Measurements from ENCODE around the gene RPP14. TPM values are rescaled to one million over a fixed set of nuclear protein-coding genes. Genes with fewer than 3 reads are reported as not detected.

RPP14 gene
- total and polyA plus RNA-seq, 9 donors, result 7.9 to 18.8 (median 15.0) TPM

DNA sequence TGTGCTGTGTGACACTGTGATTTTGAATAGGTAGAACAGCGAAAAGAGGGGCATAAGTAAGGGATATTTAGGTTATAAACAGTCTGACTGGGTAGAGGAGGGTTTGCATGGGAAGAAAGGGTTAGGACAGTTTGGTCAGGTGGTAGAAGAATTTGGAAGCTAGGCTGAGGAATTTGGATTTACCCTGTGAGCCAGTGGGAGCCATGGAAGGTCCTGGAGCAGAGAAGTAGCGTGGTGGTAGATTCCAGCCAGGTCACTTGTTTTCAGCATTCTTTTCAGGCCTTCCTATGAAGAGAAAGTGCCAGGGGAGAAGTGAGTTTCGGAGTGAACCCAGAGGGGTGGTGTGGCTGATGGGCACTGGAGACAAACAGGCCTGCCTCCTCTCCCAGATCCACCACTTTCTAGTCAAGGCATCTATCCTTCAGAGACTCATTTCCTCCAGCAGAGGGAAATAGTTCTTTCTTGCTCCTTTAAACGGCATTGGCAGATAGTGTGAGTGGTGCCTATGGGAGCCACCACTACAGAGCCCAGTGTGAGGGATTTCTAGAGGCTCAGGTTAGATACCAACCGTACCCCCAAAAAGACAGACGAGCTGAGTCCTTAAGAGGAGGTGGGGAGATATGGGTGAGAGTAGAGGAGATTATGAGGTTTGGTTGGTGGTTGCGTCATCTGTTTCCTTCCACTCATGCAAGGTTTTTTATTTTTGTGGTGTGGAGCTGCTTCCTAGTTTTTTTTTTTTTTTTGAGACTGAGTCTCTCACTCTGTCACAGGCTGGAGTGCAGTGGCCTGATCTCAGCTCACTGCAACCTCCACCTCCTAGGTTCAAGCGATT is 47.9 kb downstream of the RPP14 start:
- H3K4me3 ChIP-seq, result no peak overlapping the region
- no peaks in the 10 kb centered on the region for H3K36me3 ChIP-seq
- WGBS, 3 donors, result 88 to 93% (median 89%) methylated on average over 8 of the region's 8 CpGs
- DNase-seq, result no peak
- no peak overlapping the region for H3K27ac ChIP-seq
- intact Hi-C loops (cut with DNase I), result no loop called here
- no peaks in the 10 kb centered on the region for H3K4me1 ChIP-seq (ENCODE audit: insufficient read depth)
- H3K27me3 ChIP-seq, result no peaks in the 10 kb centered on the region
- no peaks in the 10 kb centered on the region for H3K9me3 ChIP-seq
- TF ChIP-seq, protein P1, sequence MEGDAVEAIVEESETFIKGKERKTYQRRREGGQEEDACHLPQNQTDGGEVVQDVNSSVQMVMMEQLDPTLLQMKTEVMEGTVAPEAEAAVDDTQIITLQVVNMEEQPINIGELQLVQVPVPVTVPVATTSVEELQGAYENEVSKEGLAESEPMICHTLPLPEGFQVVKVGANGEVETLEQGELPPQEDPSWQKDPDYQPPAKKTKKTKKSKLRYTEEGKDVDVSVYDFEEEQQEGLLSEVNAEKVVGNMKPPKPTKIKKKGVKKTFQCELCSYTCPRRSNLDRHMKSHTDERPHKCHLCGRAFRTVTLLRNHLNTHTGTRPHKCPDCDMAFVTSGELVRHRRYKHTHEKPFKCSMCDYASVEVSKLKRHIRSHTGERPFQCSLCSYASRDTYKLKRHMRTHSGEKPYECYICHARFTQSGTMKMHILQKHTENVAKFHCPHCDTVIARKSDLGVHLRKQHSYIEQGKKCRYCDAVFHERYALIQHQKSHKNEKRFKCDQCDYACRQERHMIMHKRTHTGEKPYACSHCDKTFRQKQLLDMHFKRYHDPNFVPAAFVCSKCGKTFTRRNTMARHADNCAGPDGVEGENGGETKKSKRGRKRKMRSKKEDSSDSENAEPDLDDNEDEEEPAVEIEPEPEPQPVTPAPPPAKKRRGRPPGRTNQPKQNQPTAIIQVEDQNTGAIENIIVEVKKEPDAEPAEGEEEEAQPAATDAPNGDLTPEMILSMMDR (IDR thresholded peaks at IDR 0.05), result no peak
- TF ChIP-seq POLR2A (IDR thresholded peaks at IDR 0.05) (no peak), EP300 (IDR thresholded peaks at IDR 0.05) (no peak)

GRCh38 chr3:58355179-58355578 is 49.1 kb downstream of the RPP14 start:
- H3K4me3 ChIP-seq, result no peak overlapping the region
- no peak overlapping the region for H3K27ac ChIP-seq
- 88 to 94% (median 90%) methylated on average over 8 of the region's 8 CpGs for WGBS, 3 donors
- DNase-seq, result no peak
- H3K9me3 ChIP-seq, result no peaks in the 10 kb centered on the region
- intact Hi-C loops (cut with DNase I), result no loop called here
- TF ChIP-seq POLR2A (IDR thresholded peaks at IDR 0.05) (no peak), EP300 (IDR thresholded peaks at IDR 0.05) (no peak)
- TF ChIP-seq, protein P1 (IDR thresholded peaks at IDR 0.05), result no peak
- no peaks in the 10 kb centered on the region for H3K36me3 ChIP-seq
- no peaks in the 10 kb centered on the region for H3K27me3 ChIP-seq
- no peaks in the 10 kb centered on the region for H3K4me1 ChIP-seq (ENCODE audit: insufficient read depth)

DNA sequence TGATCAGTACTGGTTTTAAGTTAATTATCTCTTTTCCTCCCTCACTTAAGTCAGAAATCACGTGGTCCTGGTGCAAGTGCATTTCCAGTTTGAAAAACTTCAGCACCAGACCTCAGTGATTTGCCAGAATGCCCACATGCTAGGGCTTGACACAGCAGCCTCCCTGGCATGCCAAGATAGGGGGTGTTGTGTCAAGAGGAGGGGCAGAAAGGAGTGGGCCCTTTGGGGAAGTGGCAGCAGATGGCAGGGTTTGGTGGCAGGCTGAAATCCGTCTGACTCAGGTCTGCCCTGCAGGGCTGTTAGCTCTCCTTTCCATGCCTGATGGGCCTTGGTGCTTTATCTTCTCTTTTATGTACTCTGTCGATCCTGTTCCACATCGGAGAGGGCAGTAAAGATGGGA is 50.0 kb downstream of the RPP14 start:
- Histone ChIP-seq H3K4me1 (ENCODE audit: insufficient read depth) (no peaks in the 10 kb centered on the region), H3K4me3 (no peak overlapping the region), H3K36me3 (no peaks in the 10 kb centered on the region), H3K9me3 (no peaks in the 10 kb centered on the region), H3K27me3 (no peaks in the 10 kb centered on the region), H3K27ac (no peak overlapping the region)
- intact Hi-C loops (cut with DNase I), result no loop called here
- 42 to 59% (median 48%) methylated on average over 4 of the region's 4 CpGs for WGBS, 3 donors
- DNase-seq, result no peak
- no peak for TF ChIP-seq EP300 (IDR thresholded peaks at IDR 0.05)
- no peak for TF ChIP-seq POLR2A (IDR thresholded peaks at IDR 0.05)
- TF ChIP-seq, protein P1 (IDR thresholded peaks at IDR 0.05), result no peak

- DNase-seq, result no peak
- H3K27ac ChIP-seq, result no peak overlapping the region
- no peaks in the 10 kb centered on the region for H3K4me1 ChIP-seq (ENCODE audit: insufficient read depth)
- 95 to 98% (median 97%) methylated on average over 3 of the region's 3 CpGs for WGBS, 3 donors
- no peaks in the 10 kb centered on the region for H3K27me3 ChIP-seq
- no peaks in the 10 kb centered on the region for H3K9me3 ChIP-seq
- no peaks in the 10 kb centered on the region for H3K36me3 ChIP-seq
- no peak overlapping the region for H3K4me3 ChIP-seq
- TF ChIP-seq, protein P1 (IDR thresholded peaks at IDR 0.05), result no peak
- TF ChIP-seq EP300 (IDR thresholded peaks at IDR 0.05), result no peak
- TF ChIP-seq POLR2A (IDR thresholded peaks at IDR 0.05), result no peak
- intact Hi-C loops (cut with DNase I), result no loop called here
These were observed 51.4 kb downstream of the RPP14 start for GRCh38 chr3:58357402-58357801.

All from ovary (tissue), 9 donors.